NT2/D1 (cell line): ENCODE results near the gene TRPM4.

ENCODE experiments used
- YY1 ChIP-seq: IDR thresholded peaks from 2 replicates; pipeline ENCODE4 v1.6.1; 2011; ENCODE audit not compliant: insufficient read length, insufficient read depth
- ZNF274 ChIP-seq: IDR thresholded peaks from 2 replicates; pipeline ENCODE4 v1.6.1; 2011; ENCODE audit warnings: mild to moderate bottlenecking, low read depth, low read length

GRCh38 chr19:49129238-49129583 is 28.4 kb upstream of the TRPM4 start:
- TF ChIP-seq YY1 (no peak), ZNF274 (no peak)
